OCI-LY7 (cell line): ENCODE measurements around the gene SYPL1.

Source experiments
- CTCF ChIP-seq: fragments of 200-600 bp; sonication (generic); conservative IDR thresholded peaks from 2 replicates; pipeline ENCODE4 v1.5.1; 2014; ENCODE audit warnings: mild to moderate bottlenecking, antibody characterized with exemption, low read length, moderate library complexity, mixed read lengths
- EZH2phosphoT487 ChIP-seq: fragments of 200-600 bp; sonication (generic); IDR thresholded peaks from 2 replicates; pipeline ENCODE4 v1.6.1; 2018; ENCODE audit warnings: low read depth, borderline replicate concordance, mild to moderate bottlenecking, mixed run types, antibody characterized with exemption, low read length, moderate library complexity, mixed read lengths

GRCh38 chr7:106100863-106101629 is 11.1 kb downstream of the SYPL1 start:
- TF ChIP-seq CTCF (no peak), EZH2phosphoT487 (no peak)
